Stomach (tissue), 4 donors: Measurements from ENCODE around the gene GATA3.

Experiments used
- CTCF ChIP-seq, 7 experiments: fragments of 450-650 bp in 4 of 7; fragments of 200-600 bp in 3 of 7; sonication (generic) in 3 of 7; IDR thresholded peaks; one replicate each; pipeline ENCODE4 v1.5.1; 2016 to 2019; ENCODE audit warnings: antibody characterized with exemption in 7 of 7, control low read depth in 2 of 7, mild to moderate bottlenecking in 1 of 7
- EP300 ChIP-seq: sonication (generic); formaldehyde crosslinking; IDR thresholded peaks from one replicate; pipeline ENCODE4 v1.6.1; 2017; ENCODE audit warnings: antibody characterized with exemption
- POLR2A ChIP-seq, 4 donors: fragments of 450-650 bp; IDR thresholded peaks; one replicate each; pipeline ENCODE4 v1.6.1; 2016; ENCODE audit warnings: antibody characterized with exemption in 4 of 4, control low read depth in 2 of 4, mild to moderate bottlenecking in 1 of 4, moderate library complexity in 1 of 4
- POLR2AphosphoS5 ChIP-seq, 3 donors: sonication (generic); formaldehyde crosslinking; IDR thresholded peaks; one replicate each; pipeline ENCODE4 v1.6.1; 2016; ENCODE audit warnings: antibody characterized with exemption in 3 of 3

GRCh38 chr10:8060010-8060703, 5.7 kb downstream of the GATA3 start:
- no peak for TF ChIP-seq CTCF (IDR thresholded peaks at IDR 0.05)
- TF ChIP-seq POLR2A (IDR thresholded peaks at IDR 0.05): no peak
- no peak for TF ChIP-seq POLR2AphosphoS5 (IDR thresholded peaks at IDR 0.05)
- TF ChIP-seq EP300: no peak
